Stomach (tissue), 9 donors: ENCODE data around the gene ZNF600. TPM values are rescaled to one million over a fixed set of nuclear protein-coding genes. Genes with fewer than 3 reads are reported as not detected.
"Not testable (repeated sequence)": the region's sequence is repeated elsewhere in the genome, so short reads cannot be mapped to it uniquely, and the experiment has no call there.

ENCODE experiments used
- DNase-seq, 2 donors: peaks; one replicate each; pipeline versions ENCODE4 v3.0.0 to v3.0.0-alpha.2; 2013 to 2019
- H3K27ac ChIP-seq, 5 donors: fragments of 200-600 bp in 4 of 5; sonication (generic) in 4 of 5; one replicate each; pipeline ENCODE4 v1.5.1; 2013 to 2019; ENCODE audit warnings: mild to moderate bottlenecking in 1 of 5, moderate library complexity in 1 of 5
- H3K27me3 ChIP-seq, 3 donors: fragments of 200-600 bp; sonication (generic); one replicate each; pipeline ENCODE4 v1.5.1; 2017 to 2019; ENCODE audit warnings: mixed run types in 1 of 3
- H3K36me3 ChIP-seq, 4 donors: fragments of 200-600 bp; sonication (generic); 1 replicate in 3 of 4; 2 replicates in 1 of 4; pipeline ENCODE4 v1.5.1; 2016 to 2019
- H3K4me1 ChIP-seq, 4 donors: fragments of 200-600 bp; sonication (generic); one replicate each; pipeline ENCODE4 v1.5.1; 2016 to 2019
- H3K4me3 ChIP-seq, 4 donors: fragments of 200-600 bp; sonication (generic) in 3 of 4; one replicate each; pipeline ENCODE4 v1.5.1; 2016 to 2019; ENCODE audit warnings: mild to moderate bottlenecking in 1 of 4
- H3K9me3 ChIP-seq, 4 donors: fragments of 200-600 bp; sonication (generic); one replicate each; pipeline ENCODE4 v1.5.1; 2016 to 2019
- CTCF ChIP-seq, 7 experiments: fragments of 450-650 bp in 4 of 7; fragments of 200-600 bp in 3 of 7; sonication (generic) in 3 of 7; IDR thresholded peaks; one replicate each; pipeline ENCODE4 v1.5.1; 2016 to 2019; ENCODE audit warnings: antibody characterized with exemption in 7 of 7, control low read depth in 2 of 7, mild to moderate bottlenecking in 1 of 7
- EP300 ChIP-seq: sonication (generic); formaldehyde crosslinking; IDR thresholded peaks from one replicate; pipeline ENCODE4 v1.6.1; 2017; ENCODE audit warnings: antibody characterized with exemption
- POLR2A ChIP-seq, 4 donors: fragments of 450-650 bp; IDR thresholded peaks; one replicate each; pipeline ENCODE4 v1.6.1; 2016; ENCODE audit warnings: antibody characterized with exemption in 4 of 4, control low read depth in 2 of 4, mild to moderate bottlenecking in 1 of 4, moderate library complexity in 1 of 4
- POLR2AphosphoS5 ChIP-seq, 3 donors: sonication (generic); formaldehyde crosslinking; IDR thresholded peaks; one replicate each; pipeline ENCODE4 v1.6.1; 2016; ENCODE audit warnings: antibody characterized with exemption in 3 of 3
- WGBS, 5 donors: extraction: QIAGEN DNeasy Blood & Tissue Kit in 3 of 5; methylation state at CpG; one replicate each; pipeline versions ENCODE4 v1.1.5 to v1.1.7; 2013 to 2018; 5-methylcytosine and 5-hydroxymethylcytosine counted together
- intact Hi-C: fragments of 100-400 bp; cut with DNase I; formaldehyde crosslinking; loops from one replicate; pipeline ENCODE4 v1.15.1; 2023; ENCODE audit warnings: low total_unique reads
- polyA plus RNA-seq, 3 donors: library from polyadenylated mRNA; stranded (reverse); fragments of 200-250 nt; gene quantifications; one replicate each; pipeline ENCODE4 v1.2.3, GENCODE V29; 2013
- total RNA-seq, 5 donors: library from RNA; depleted of rRNA; stranded (reverse); fragments of >200 nt; gene quantifications; one replicate each; pipeline versions ENCODE4 v1.1.0 to v1.2.3, GENCODE V29; 2014 to 2016
- donor health status: healthy with polysubstance abuse.
- donor health status: Bipolar disorder and iron deficiency.
- donor health status: healthy.

The ZNF600 gene
- total and polyA plus RNA-seq, 8 donors, result 1.8 to 53.9 (median 8.0) TPM

- no peak for DNase-seq
- WGBS, 5 donors, result 92 to 97% (median 95%) methylated on average over 6 of the region's 6 CpGs
- Histone ChIP-seq H3K36me3 (no peaks in the 10 kb centered on the region), H3K27me3 (no peaks in the 10 kb centered on the region), H3K4me1 (peaks cover 8 to 26% (median 16%) of the 10 kb centered on the region in 4 donors), H3K9me3 (peaks cover 0 to 20% (median 9%) of the 10 kb centered on the region in 4 donors), H3K4me3 (no peak overlapping the region), H3K27ac (no peak overlapping the region)
- TF ChIP-seq EP300, result no peak
- TF ChIP-seq POLR2A (IDR thresholded peaks at IDR 0.05), result no peak
- TF ChIP-seq CTCF (IDR thresholded peaks at IDR 0.05), result no peak
- TF ChIP-seq POLR2AphosphoS5 (IDR thresholded peaks at IDR 0.05), result no peak
- intact Hi-C loops, result no loop called here
These were observed 2.8 kb upstream of the ZNF600 start for GRCh38 chr19:52789440-52789839.

GRCh38 chr19:52786078-52786463, 520 bp downstream of the ZNF600 start:
- Histone ChIP-seq H3K9me3 (peaks cover 0 to 16% (median 7%) of the 10 kb centered on the region in 4 donors), H3K36me3 (peaks cover 0 to 20% (median 13%) of the 10 kb centered on the region in 4 donors), H3K4me1 (peaks cover 8 to 30% (median 18%) of the 10 kb centered on the region in 4 donors), H3K27ac (peak overlapping the region; percentile 72 to 84 (median 81)), H3K4me3 (peak overlapping the region; percentile 55 to 93 (median 62)), H3K27me3 (no peaks in the 10 kb centered on the region)
- DNase-seq, result peak in 1 of 2 donors; percentile 35
- 2 to 7% (median 3%) methylated on average over 19 to 23 of the region's 23 CpGs for WGBS, 5 donors
- intact Hi-C loops, result no loop called here
- TF ChIP-seq EP300, result no peak
- no peak for TF ChIP-seq POLR2A (IDR thresholded peaks at IDR 0.05)
- TF ChIP-seq POLR2AphosphoS5 (IDR thresholded peaks at IDR 0.05), result no peak
- no peak for TF ChIP-seq CTCF (IDR thresholded peaks at IDR 0.05)

GRCh38 chr19:52785506-52785905, 1.1 kb downstream of the ZNF600 start:
- TF ChIP-seq CTCF (IDR thresholded peaks at IDR 0.05), result no peak
- TF ChIP-seq POLR2AphosphoS5 (IDR thresholded peaks at IDR 0.05), result no peak
- no peak for TF ChIP-seq EP300
- no peak for TF ChIP-seq POLR2A (IDR thresholded peaks at IDR 0.05)
- DNase-seq, result no peak
- 82 to 92% (median 86%) methylated on average over 3 of the region's 3 CpGs for WGBS, 5 donors
- Histone ChIP-seq H3K9me3 (peaks cover 0 to 20% (median 5%) of the 10 kb centered on the region in 4 donors), H3K36me3 (peaks cover 0 to 26% (median 19%) of the 10 kb centered on the region in 4 donors), H3K27ac (peak overlapping the region in 3 of 5 donors; percentile 81 to 84 (median 84)), H3K4me1 (peaks cover 8 to 30% (median 18%) of the 10 kb centered on the region in 4 donors), H3K4me3 (peak overlapping the region; percentile 55 to 93 (median 62)), H3K27me3 (no peaks in the 10 kb centered on the region)
- intact Hi-C loops, result no loop called here

- intact Hi-C loops, H3K4me3 ChIP-seq, H3K27ac ChIP-seq, H3K27me3 ChIP-seq, DNase-seq: not testable (repeated sequence)
- Histone ChIP-seq H3K36me3 (peaks cover 3 to 49% (median 42%) of the 10 kb centered on the region in 4 donors), H3K4me1 (peaks cover 8 to 30% (median 18%) of the 10 kb centered on the region in 4 donors), H3K9me3 (peaks cover 0 to 16% (median 7%) of the 10 kb centered on the region in 4 donors)
- 82 to 88% (median 87%) methylated on average over 1 to 2 of the region's 2 CpGs for WGBS, 5 donors
These were observed 3.7 kb downstream of the ZNF600 start for GRCh38 chr19:52782864-52783263.

GRCh38 chr19:52778811-52779210, 7.8 kb downstream of the ZNF600 start:
- H3K36me3 ChIP-seq, result peaks cover 10 to 88% (median 80%) of the 10 kb centered on the region in 4 donors
- H3K27me3 ChIP-seq, result no peaks in the 10 kb centered on the region
- no peak overlapping the region for H3K4me3 ChIP-seq
- no peak overlapping the region for H3K27ac ChIP-seq
- peaks cover 0 to 31% (median 14%) of the 10 kb centered on the region in 4 donors for H3K9me3 ChIP-seq
- no peak for DNase-seq
- H3K4me1 ChIP-seq, result no peaks in the 10 kb centered on the region
- intact Hi-C loops, result no loop called here
- WGBS, 5 donors, result 67 to 74% (median 69%) methylated on average over 3 of the region's 3 CpGs
- TF ChIP-seq POLR2AphosphoS5 (IDR thresholded peaks at IDR 0.05), result no peak
- no peak for TF ChIP-seq EP300
- no peak for TF ChIP-seq POLR2A (IDR thresholded peaks at IDR 0.05)
- TF ChIP-seq CTCF (IDR thresholded peaks at IDR 0.05), result no peak

GRCh38 chr19:52756447-52756846, 30.1 kb downstream of the ZNF600 start:
- not testable (repeated sequence) for H3K27me3 ChIP-seq, H3K4me3 ChIP-seq, H3K36me3 ChIP-seq, DNase-seq, H3K27ac ChIP-seq, H3K4me1 ChIP-seq
- intact Hi-C loops, result loop anchor here (10.0 kb wide), 1 partner anchor 502 kb away; no protein-coding TSS in a partner anchor
- WGBS, 5 donors, result 71 to 79% (median 74%) methylated on average over 2 of the region's 2 CpGs
- H3K9me3 ChIP-seq, result peaks cover 0 to 38% (median 14%) of the 10 kb centered on the region in 4 donors
